Kidney epithelial cell (primary cell): ENCODE data around the gene TMEM178B. TPM values are rescaled to one million over a fixed set of nuclear protein-coding genes. Genes with fewer than 3 reads are reported as not detected.

Source experiments
- DNase-seq: peaks from one replicate; pipeline ENCODE4 v3.0.0-alpha.2; 2010; ENCODE audit warnings: low read depth
- H3K27me3 ChIP-seq: 2 replicates; pipeline ENCODE4 v1.6.0; 2011; ENCODE audit warnings: low read length; ENCODE audit not compliant: control insufficient read depth, insufficient read depth
- H3K36me3 ChIP-seq: 2 replicates; pipeline ENCODE4 v1.5.1; 2011; ENCODE audit warnings: low read length; ENCODE audit not compliant: control insufficient read depth, insufficient read depth
- H3K4me3 ChIP-seq: 2 replicates; pipeline ENCODE4 v1.5.1; 2011; ENCODE audit warnings: low read depth, mild to moderate bottlenecking, control low read depth, low read length
- CTCF ChIP-seq: IDR thresholded peaks from 2 replicates; pipeline ENCODE4 v1.5.1; 2011; ENCODE audit warnings: mild to moderate bottlenecking, moderate library complexity, low read length, control low read depth, inconsistent platforms; ENCODE audit not compliant: insufficient read depth, poor library complexity, severe bottlenecking
- total RNA-seq: library from RNA; depleted of rRNA; stranded (reverse); fragments of >200 nt; gene quantifications from 2 replicates; pipeline ENCODE4 v1.2.3, GENCODE V29; 2015

The TMEM178B gene
- total RNA-seq, 1 donor from 2014 or later = 9.7 TPM

GRCh38 chr7:141340991-141341390, 267.1 kb downstream of the TMEM178B start:
- DNase-seq = no peak
- H3K27me3 ChIP-seq = no peaks in the 10 kb centered on the region

GRCh38 chr7:141342621-141343408, 269.0 kb downstream of the TMEM178B start:
- no peaks in the 10 kb centered on the region for H3K27me3 ChIP-seq
- TF ChIP-seq CTCF = no peak
- DNase-seq = no peak
- H3K4me3 ChIP-seq = no peak overlapping the region
- no peaks in the 10 kb centered on the region for H3K36me3 ChIP-seq

More at GRCh38 chr7:141340991-141341390, 267.1 kb downstream of the TMEM178B start:
- no peaks in the 10 kb centered on the region for H3K36me3 ChIP-seq
- H3K4me3 ChIP-seq = no peak overlapping the region
- no peak for TF ChIP-seq CTCF

GRCh38 chr7:141344153-141344935, 270.5 kb downstream of the TMEM178B start:
- Histone ChIP-seq H3K36me3 (no peaks in the 10 kb centered on the region), H3K4me3 (no peak overlapping the region), H3K27me3 (no peaks in the 10 kb centered on the region)
- DNase-seq = no peak
- no peak for TF ChIP-seq CTCF

- TF ChIP-seq CTCF = no peak
- Histone ChIP-seq H3K36me3 (no peaks in the 10 kb centered on the region), H3K27me3 (no peaks in the 10 kb centered on the region), H3K4me3 (no peak overlapping the region)
- no peak for DNase-seq
Measured at GRCh38 chr7:141348728-141349127, 274.9 kb downstream of the TMEM178B start.

GRCh38 chr7:141349338-141349737, 275.5 kb downstream of the TMEM178B start:
- DNase-seq = no peak
- Histone ChIP-seq H3K4me3 (no peak overlapping the region), H3K36me3 (no peaks in the 10 kb centered on the region), H3K27me3 (no peaks in the 10 kb centered on the region)
- TF ChIP-seq CTCF = no peak
